ENCODE results near the gene COPS6.

The COPS6 gene

DNA sequence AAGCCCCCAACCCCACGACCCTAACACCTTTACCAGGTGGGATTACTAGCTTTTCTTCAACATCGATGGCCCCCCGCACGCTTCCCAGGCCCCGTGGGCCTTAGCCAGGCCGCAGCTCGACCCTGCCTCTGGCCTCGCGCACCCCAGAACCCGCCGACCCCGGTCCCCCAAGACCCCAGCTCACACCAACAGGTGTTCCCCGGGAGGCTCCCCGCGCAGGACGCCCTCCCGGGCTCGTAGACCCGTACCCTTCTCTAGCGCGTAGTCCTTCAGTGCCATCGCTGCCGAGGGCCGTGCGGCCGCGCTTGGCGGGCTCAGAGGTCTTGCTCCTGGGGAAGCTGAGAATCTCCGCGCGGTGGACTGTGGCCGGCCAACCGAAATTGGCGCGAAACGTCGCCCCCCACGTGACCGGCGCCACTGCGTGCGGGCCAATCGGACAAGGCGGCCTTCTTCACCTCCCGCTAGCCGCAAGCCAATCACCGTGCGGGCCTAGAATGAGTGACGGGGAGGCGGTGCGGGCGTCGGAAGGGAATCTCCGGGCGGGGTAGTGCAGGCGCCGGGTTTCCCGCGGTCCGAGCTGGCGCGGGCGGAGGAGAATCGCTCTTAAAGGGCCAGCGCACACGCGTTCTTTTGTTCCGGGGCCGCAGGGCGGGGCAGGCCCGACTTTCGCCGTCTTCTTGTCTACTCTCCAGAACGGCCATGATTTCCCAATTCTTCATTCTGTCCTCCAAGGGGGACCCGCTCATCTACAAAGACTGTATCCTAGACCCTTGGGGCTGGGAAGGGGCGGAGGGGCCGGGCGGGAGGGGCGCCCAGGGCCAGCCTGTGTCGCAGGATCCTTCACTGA is 12.5 kb downstream of the COPS6 start, which contains the start of the genes AP4M1 and MCM7 (continued):
- no peak for TF ChIP-seq GLI4 (tag by site-specific recombination; IDR thresholded peaks at IDR 0.05)
- no peak for TF ChIP-seq ZNF274 (IDR thresholded peaks at IDR 0.05; ENCODE audit: low read length)
- no peak for TF ChIP-seq ZNF274 (tag by site-specific recombination; IDR thresholded peaks at IDR 0.05; ENCODE audit: borderline replicate concordance)
- TF ChIP-seq ZNF596 (tag by site-specific recombination; IDR thresholded peaks at IDR 0.05): no peak
- TF ChIP-seq ZNF510 (tag by site-specific recombination; IDR thresholded peaks at IDR 0.05; ENCODE audit: insufficient replicate concordance): no peak
- TF ChIP-seq ZNF184 (tag by site-specific recombination; IDR thresholded peaks at IDR 0.05): no peak
- TF ChIP-seq, protein P1, sequence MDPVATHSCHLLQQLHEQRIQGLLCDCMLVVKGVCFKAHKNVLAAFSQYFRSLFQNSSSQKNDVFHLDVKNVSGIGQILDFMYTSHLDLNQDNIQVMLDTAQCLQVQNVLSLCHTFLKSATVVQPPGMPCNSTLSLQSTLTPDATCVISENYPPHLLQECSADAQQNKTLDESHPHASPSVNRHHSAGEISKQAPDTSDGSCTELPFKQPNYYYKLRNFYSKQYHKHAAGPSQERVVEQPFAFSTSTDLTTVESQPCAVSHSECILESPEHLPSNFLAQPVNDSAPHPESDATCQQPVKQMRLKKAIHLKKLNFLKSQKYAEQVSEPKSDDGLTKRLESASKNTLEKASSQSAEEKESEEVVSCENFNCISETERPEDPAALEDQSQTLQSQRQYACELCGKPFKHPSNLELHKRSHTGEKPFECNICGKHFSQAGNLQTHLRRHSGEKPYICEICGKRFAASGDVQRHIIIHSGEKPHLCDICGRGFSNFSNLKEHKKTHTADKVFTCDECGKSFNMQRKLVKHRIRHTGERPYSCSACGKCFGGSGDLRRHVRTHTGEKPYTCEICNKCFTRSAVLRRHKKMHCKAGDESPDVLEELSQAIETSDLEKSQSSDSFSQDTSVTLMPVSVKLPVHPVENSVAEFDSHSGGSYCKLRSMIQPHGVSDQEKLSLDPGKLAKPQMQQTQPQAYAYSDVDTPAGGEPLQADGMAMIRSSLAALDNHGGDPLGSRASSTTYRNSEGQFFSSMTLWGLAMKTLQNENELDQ (tag by site-specific recombination; IDR thresholded peaks at IDR 0.05; ENCODE audit: low read depth): no peak
- 0 out of 2 replicates have a peak, but pooled peaks have one; percentile 5 for TF ChIP-seq CTCF (tag by site-specific recombination; IDR thresholded peaks at IDR 0.05)
- TF ChIP-seq ZNF174 (tag by site-specific recombination; IDR thresholded peaks at IDR 0.05): no peak
- peak; percentile 88 for TF ChIP-seq ZBTB10 (tag by site-specific recombination; IDR thresholded peaks at IDR 0.05)
- TF ChIP-seq HIC1 (tag by site-specific recombination; IDR thresholded peaks at IDR 0.05): peak; percentile 62; the same call in 1 of the 2 replicates
- peak; percentile 98 for TF ChIP-seq SCRT1 (tag by site-specific recombination; IDR thresholded peaks at IDR 0.05; ENCODE audit: borderline replicate concordance)
- TF ChIP-seq OSR2 (tag by site-specific recombination; IDR thresholded peaks at IDR 0.05): no peak
- TF ChIP-seq, protein P2, sequence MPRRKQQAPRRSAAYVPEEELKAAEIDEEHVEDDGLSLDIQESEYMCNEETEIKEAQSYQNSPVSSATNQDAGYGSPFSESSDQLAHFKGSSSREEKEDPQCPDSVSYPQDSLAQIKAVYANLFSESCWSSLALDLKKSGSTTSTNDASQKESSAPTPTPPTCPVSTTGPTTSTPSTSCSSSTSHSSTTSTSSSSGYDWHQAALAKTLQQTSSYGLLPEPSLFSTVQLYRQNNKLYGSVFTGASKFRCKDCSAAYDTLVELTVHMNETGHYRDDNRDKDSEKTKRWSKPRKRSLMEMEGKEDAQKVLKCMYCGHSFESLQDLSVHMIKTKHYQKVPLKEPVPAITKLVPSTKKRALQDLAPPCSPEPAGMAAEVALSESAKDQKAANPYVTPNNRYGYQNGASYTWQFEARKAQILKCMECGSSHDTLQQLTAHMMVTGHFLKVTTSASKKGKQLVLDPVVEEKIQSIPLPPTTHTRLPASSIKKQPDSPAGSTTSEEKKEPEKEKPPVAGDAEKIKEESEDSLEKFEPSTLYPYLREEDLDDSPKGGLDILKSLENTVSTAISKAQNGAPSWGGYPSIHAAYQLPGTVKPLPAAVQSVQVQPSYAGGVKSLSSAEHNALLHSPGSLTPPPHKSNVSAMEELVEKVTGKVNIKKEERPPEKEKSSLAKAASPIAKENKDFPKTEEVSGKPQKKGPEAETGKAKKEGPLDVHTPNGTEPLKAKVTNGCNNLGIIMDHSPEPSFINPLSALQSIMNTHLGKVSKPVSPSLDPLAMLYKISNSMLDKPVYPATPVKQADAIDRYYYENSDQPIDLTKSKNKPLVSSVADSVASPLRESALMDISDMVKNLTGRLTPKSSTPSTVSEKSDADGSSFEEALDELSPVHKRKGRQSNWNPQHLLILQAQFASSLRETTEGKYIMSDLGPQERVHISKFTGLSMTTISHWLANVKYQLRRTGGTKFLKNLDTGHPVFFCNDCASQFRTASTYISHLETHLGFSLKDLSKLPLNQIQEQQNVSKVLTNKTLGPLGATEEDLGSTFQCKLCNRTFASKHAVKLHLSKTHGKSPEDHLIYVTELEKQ (tag by site-specific recombination; IDR thresholded peaks at IDR 0.05; ENCODE audit: borderline replicate concordance): peak; percentile 96; the same call in 1 of the 2 replicates
- TF ChIP-seq ZNF169 (tag by site-specific recombination; IDR thresholded peaks at IDR 0.05): no peak
- no peak for TF ChIP-seq PRDM1 (tag by site-specific recombination; IDR thresholded peaks at IDR 0.05)
- TF ChIP-seq, protein P3, sequence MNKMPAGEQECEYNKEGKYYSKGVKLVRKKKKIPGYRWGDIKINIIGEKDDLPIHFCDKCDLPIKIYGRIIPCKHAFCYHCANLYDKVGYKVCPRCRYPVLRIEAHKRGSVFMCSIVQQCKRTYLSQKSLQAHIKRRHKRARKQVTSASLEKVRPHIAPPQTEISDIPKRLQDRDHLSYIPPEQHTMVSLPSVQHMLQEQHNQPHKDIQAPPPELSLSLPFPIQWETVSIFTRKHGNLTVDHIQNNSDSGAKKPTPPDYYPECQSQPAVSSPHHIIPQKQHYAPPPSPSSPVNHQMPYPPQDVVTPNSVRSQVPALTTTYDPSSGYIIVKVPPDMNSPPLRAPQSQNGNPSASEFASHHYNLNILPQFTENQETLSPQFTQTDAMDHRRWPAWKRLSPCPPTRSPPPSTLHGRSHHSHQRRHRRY (tag by site-specific recombination; IDR thresholded peaks at IDR 0.05): peak; percentile 72; the same call in 1 of the 2 replicates
- TF ChIP-seq ZNF529 (tag by site-specific recombination; IDR thresholded peaks at IDR 0.05; ENCODE audit: insufficient replicate concordance): no peak
- TF ChIP-seq ZNF792 (tag by site-specific recombination; IDR thresholded peaks at IDR 0.05): no peak
- TF ChIP-seq ZNF280C (tag by site-specific recombination; IDR thresholded peaks at IDR 0.05): no peak

Data from HEK293 (cell line).